Lung (tissue), 12 donors: ENCODE results near the gene OGFOD3. TPM values are rescaled to one million over a fixed set of nuclear protein-coding genes. Genes with fewer than 3 reads are reported as not detected.

Experiments
- ATAC-seq: fragments of 200-7000 bp; cut with Tn5 transposase; one replicate; pipeline ENCODE4 v1.9.1; 2020; ENCODE audit warnings: moderate number of reproducible peaks; ENCODE audit not compliant: insufficient read depth, low FRiP score
- DNase-seq, 3 donors: peaks; one replicate each; pipeline ENCODE4 v3.0.0-alpha.2; 2013 to 2017
- H3K27ac ChIP-seq, 2 donors: one replicate each; pipeline ENCODE4 v1.5.1; 2013; ENCODE audit warnings: mild to moderate bottlenecking in 2 of 2, moderate library complexity in 2 of 2, control low read depth in 1 of 2, inconsistent platforms in 1 of 2, low read depth in 1 of 2, low read length in 1 of 2
- H3K27me3 ChIP-seq, 3 donors: one replicate each; pipeline ENCODE4 v1.5.1; 2013; ENCODE audit warnings: low read length in 2 of 3; ENCODE audit not compliant: control insufficient read depth in 3 of 3, insufficient read depth in 3 of 3
- H3K36me3 ChIP-seq, 4 donors: one replicate each; pipeline ENCODE4 v1.5.1; 2013; ENCODE audit warnings: low read length in 4 of 4, mild to moderate bottlenecking in 1 of 4, moderate library complexity in 1 of 4; ENCODE audit not compliant: control insufficient read depth in 4 of 4, insufficient read depth in 4 of 4
- H3K4me1 ChIP-seq, 5 donors: one replicate each; pipeline ENCODE4 v1.5.1; 2013; ENCODE audit warnings: low read length in 5 of 5, mild to moderate bottlenecking in 2 of 5, moderate library complexity in 1 of 5; ENCODE audit not compliant: control insufficient read depth in 5 of 5, insufficient read depth in 5 of 5
- H3K4me3 ChIP-seq: one replicate; pipeline ENCODE4 v1.5.1; 2013; ENCODE audit warnings: mild to moderate bottlenecking, control low read depth, moderate library complexity
- H3K9ac ChIP-seq, 2 donors: one replicate each; pipeline ENCODE4 v1.5.1; 2013; ENCODE audit warnings: low read length in 2 of 2, control low read depth in 1 of 2; ENCODE audit not compliant: insufficient read depth in 1 of 2
- H3K9me3 ChIP-seq, 4 donors: one replicate each; pipeline ENCODE4 v1.5.1; 2013; ENCODE audit warnings: low read length in 3 of 4, mild to moderate bottlenecking in 1 of 4, moderate library complexity in 1 of 4; ENCODE audit not compliant: control insufficient read depth in 4 of 4, insufficient read depth in 3 of 4
- WGBS, 2 donors: extraction: QIAGEN DNeasy Blood & Tissue Kit; methylation state at CpG; one replicate each; pipeline ENCODE4 v1.1.7; 2013; 5-methylcytosine and 5-hydroxymethylcytosine counted together
- polyA plus RNA-seq, 2 donors: library from polyadenylated mRNA; stranded (reverse); fragments of 200-250 nt; gene quantifications; one replicate each; pipeline ENCODE4 v1.2.1, GENCODE V29; 2013
- total RNA-seq, 2 donors: library from RNA; depleted of rRNA in 1 of 2; stranded (reverse); fragments of >200 nt in 1 of 2; gene quantifications; one replicate each; pipeline ENCODE4 v1.2.1, GENCODE V29; 2014 to 2021
- TF ChIP-seq, protein P1 (sequence below): IDR thresholded peaks from 2 replicates; pipeline ENCODE4 v1.5.1; 2012; ENCODE audit warnings: mild to moderate bottlenecking; ENCODE audit errors: control extremely low read depth, extremely low read depth
- donor health status: control.
- donor health status: control.
- donor health status: Bipolar disorder and iron deficiency.
- donor health status: healthy.
- donor health status: DM: yes; HTN: yes; CAD: no.

The OGFOD3 gene
- total and polyA plus RNA-seq, 4 donors: 20.6 to 41.6 (median 29.8) TPM

DNA sequence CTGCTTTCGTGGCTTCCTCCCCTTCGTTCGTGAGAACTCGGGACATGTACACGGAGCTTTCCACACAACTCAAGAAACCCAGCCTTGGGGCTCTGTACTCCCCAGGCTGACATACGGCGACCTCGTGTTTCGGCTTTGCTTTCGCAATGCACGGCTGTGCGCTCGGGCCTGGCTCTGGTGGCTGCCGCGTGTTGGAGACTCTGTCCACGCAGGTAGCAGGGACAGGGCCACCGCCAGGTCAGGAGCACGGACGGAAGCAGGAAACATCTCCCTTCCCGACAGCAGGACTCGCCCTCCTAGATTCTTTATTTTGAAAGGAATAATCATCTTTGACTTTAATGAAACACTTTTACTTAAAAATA lies 29.5 kb downstream of the OGFOD3 start:
- H3K9me3 ChIP-seq: no peaks in the 10 kb centered on the region
- no peak overlapping the region for H3K27ac ChIP-seq
- WGBS, 2 donors: 59 to 75% methylated on average over 21 of the region's 21 CpGs
- no peak for DNase-seq
- H3K27me3 ChIP-seq: no peaks in the 10 kb centered on the region
- TF ChIP-seq, protein P1, sequence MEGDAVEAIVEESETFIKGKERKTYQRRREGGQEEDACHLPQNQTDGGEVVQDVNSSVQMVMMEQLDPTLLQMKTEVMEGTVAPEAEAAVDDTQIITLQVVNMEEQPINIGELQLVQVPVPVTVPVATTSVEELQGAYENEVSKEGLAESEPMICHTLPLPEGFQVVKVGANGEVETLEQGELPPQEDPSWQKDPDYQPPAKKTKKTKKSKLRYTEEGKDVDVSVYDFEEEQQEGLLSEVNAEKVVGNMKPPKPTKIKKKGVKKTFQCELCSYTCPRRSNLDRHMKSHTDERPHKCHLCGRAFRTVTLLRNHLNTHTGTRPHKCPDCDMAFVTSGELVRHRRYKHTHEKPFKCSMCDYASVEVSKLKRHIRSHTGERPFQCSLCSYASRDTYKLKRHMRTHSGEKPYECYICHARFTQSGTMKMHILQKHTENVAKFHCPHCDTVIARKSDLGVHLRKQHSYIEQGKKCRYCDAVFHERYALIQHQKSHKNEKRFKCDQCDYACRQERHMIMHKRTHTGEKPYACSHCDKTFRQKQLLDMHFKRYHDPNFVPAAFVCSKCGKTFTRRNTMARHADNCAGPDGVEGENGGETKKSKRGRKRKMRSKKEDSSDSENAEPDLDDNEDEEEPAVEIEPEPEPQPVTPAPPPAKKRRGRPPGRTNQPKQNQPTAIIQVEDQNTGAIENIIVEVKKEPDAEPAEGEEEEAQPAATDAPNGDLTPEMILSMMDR: no peak
- no peak overlapping the region for H3K4me3 ChIP-seq
- H3K9ac ChIP-seq: no peak overlapping the region
- no peak for ATAC-seq
- H3K36me3 ChIP-seq: peaks cover 0 to 23% (median 4%) of the 10 kb centered on the region in 4 donors
- peaks cover 0 to 23% (median 5%) of the 10 kb centered on the region in 5 donors for H3K4me1 ChIP-seq

DNA sequence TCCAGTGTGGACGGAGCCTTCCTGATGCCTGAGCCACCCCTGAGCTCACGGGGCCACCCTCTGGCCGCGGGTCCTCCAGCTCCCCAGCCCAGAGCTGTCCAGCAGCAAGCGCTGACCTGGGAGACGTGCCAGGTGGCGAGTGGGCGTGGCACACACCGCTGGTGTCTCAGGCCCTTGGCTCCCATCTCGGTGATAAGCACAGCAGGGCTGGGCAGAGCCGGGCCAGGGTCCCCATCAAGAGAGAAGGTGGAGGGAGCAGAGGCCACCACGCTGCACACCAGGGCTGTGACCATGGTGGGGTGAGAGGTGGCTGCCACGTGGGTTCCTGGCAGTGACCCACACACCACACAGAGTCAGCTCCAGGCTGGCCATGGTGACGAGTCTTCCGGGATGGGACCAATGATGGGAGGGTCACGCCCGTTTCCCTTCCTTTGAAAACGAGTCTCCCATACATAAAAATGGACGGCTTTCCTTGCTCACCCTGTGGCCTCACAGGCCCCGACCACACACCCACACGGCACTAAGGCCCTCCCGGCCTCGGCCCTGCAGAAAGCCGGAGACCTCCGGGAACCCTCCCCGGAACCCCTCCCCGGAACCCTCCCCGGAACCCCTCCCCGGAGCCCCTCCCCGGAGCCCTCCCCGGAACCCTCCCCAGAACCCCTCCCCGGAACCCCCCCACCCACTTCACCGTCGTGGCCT lies 30.0 kb downstream of the OGFOD3 start:
- H3K9ac ChIP-seq: no peak overlapping the region
- H3K9me3 ChIP-seq: no peaks in the 10 kb centered on the region
- no peaks in the 10 kb centered on the region for H3K27me3 ChIP-seq
- 67 to 73% methylated on average over 33 to 34 of the region's 34 CpGs for WGBS, 2 donors
- TF ChIP-seq, protein P1: no peak
- H3K4me3 ChIP-seq: no peak overlapping the region
- no peak overlapping the region for H3K27ac ChIP-seq
- DNase-seq (peak in 1 of 3 donors; percentile 30), ATAC-seq (no peak)
- H3K4me1 ChIP-seq: peaks cover 0 to 23% (median 5%) of the 10 kb centered on the region in 5 donors
- H3K36me3 ChIP-seq: peaks cover 0 to 20% (median 2%) of the 10 kb centered on the region in 4 donors

DNA sequence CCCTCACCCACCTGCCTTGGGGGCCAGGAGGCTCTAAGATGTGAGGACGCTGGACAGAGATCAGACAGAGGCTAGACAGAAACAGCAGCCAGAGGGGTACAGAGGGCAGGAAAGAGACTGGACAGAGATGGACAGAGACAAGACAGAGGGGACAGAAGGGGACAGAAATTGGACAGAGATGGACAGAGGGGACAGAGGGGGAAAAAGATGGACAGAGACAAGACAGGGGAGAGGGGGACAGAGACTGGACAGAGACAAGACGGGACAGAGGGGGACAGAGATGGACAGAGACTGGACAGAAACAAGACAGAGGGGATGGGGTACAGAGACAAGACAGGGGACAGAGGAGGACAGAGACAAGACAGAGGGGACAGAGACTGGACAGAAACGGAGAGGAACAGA lies 30.7 kb downstream of the OGFOD3 start:
- Histone ChIP-seq H3K9ac (no peak overlapping the region), H3K4me1 (peaks cover 0 to 23% (median 5%) of the 10 kb centered on the region in 5 donors), H3K4me3 (no peak overlapping the region), H3K27ac (no peak overlapping the region), H3K36me3 (peaks cover 0 to 14% (median 0%) of the 10 kb centered on the region in 4 donors), H3K9me3 (no peaks in the 10 kb centered on the region), H3K27me3 (no peaks in the 10 kb centered on the region)
- DNase-seq (no peak), ATAC-seq (no peak)
- WGBS, 2 donors: 63 to 81% methylated on average over 3 of the region's 3 CpGs
- TF ChIP-seq, protein P1: no peak
